HEK293T (cell line): ENCODE results near the gene SNAI3.

Source experiments
- BHLHE40 ChIP-seq: fragments of 450-650 bp; IDR thresholded peaks from 2 replicates; pipeline ENCODE4 v1.6.1; 2016; ENCODE audit warnings: mild to moderate bottlenecking, moderate library complexity, borderline replicate concordance
- ELF4 ChIP-seq: fragments of 450-650 bp; IDR thresholded peaks from 2 replicates; pipeline ENCODE4 v1.6.1; 2017; ENCODE audit warnings: antibody characterized with exemption
- FOXM1 ChIP-seq: fragments of 450-650 bp; IDR thresholded peaks from 2 replicates; pipeline ENCODE4 v1.6.1; 2017; ENCODE audit warnings: mild to moderate bottlenecking, borderline replicate concordance
- NFRKB ChIP-seq: fragments of 450-650 bp; IDR thresholded peaks from 2 replicates; pipeline ENCODE4 v1.6.1; 2016; ENCODE audit warnings: mild to moderate bottlenecking, moderate library complexity
- ZNF384 ChIP-seq: fragments of 450-650 bp; IDR thresholded peaks from 2 replicates; pipeline ENCODE4 v1.6.1; 2016

DNA sequence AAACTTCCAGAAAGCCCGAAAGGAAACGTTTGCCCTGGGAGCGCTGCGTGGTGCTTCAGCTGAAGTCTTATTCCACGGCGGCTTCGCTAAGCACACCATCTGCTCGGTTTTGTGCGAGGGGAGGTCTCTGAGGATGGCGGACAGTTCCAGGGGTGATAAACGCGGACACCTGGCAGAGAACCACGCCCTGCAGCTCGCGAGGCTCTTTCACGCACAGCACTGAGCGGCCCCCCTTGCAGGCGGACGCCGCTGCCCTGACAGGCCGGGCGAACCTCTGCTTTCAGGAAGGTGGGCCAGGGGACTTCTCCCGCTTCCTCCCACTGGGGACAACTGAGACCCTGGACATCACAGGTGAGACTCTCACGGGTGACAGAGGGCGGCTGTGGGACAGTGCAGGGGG lies 27.1 kb downstream of the SNAI3 start:
- no peak for TF ChIP-seq ZNF384
- no peak for TF ChIP-seq BHLHE40
- no peak for TF ChIP-seq NFRKB
- no peak for TF ChIP-seq FOXM1
- TF ChIP-seq ELF4, result no peak
